SK-N-SH treated with all-trans-retinoic acid at 6 μM for 48 hours (cell line): Measurements from ENCODE around the gene TMED6.

ENCODE experiments used
- ARNTL ChIP-seq: fragments of 450-650 bp; formaldehyde crosslinking; IDR thresholded peaks from 2 replicates; pipeline ENCODE4 v1.5.0; 2020; ENCODE audit warnings: low read depth, mild to moderate bottlenecking, moderate library complexity, borderline replicate concordance
- BACH2 ChIP-seq: fragments of 250-450 bp; sonication (Bioruptor Pico); IDR thresholded peaks from 2 replicates; pipeline ENCODE4 v1.9.0; 2021; ENCODE audit warnings: mild to moderate bottlenecking, borderline replicate concordance
- ESRRG ChIP-seq: fragments of 250-450 bp; sonication (Bioruptor Pico); IDR thresholded peaks from 2 replicates; pipeline ENCODE4 v1.6.1; 2021; ENCODE audit warnings: mild to moderate bottlenecking
- GLIS3 ChIP-seq: fragments of 250-450 bp; sonication (Bioruptor Pico); IDR thresholded peaks from 2 replicates; pipeline ENCODE4 v1.5.0; 2020; ENCODE audit warnings: mild to moderate bottlenecking, moderate library complexity
- POU6F1 ChIP-seq: fragments of 250-450 bp; sonication (Bioruptor Pico); IDR thresholded peaks from 2 replicates; pipeline ENCODE4 v1.8.0; 2021; ENCODE audit warnings: low read depth, mild to moderate bottlenecking, moderate library complexity, borderline replicate concordance
- RARB ChIP-seq: fragments of 250-450 bp; sonication (Bioruptor Pico); IDR thresholded peaks from 2 replicates; pipeline ENCODE4 v1.8.0; 2021; ENCODE audit warnings: mild to moderate bottlenecking, moderate library complexity
- SNAI2 ChIP-seq: fragments of 250-450 bp; sonication (Bioruptor Pico); IDR thresholded peaks from 2 replicates; pipeline ENCODE4 v1.5.0; 2020; ENCODE audit warnings: mild to moderate bottlenecking, moderate library complexity
- ZC3H10 ChIP-seq: fragments of 250-450 bp; sonication (Bioruptor Pico); IDR thresholded peaks from 2 replicates; pipeline ENCODE4 v1.5.1; 2021; ENCODE audit warnings: mild to moderate bottlenecking, moderate library complexity
- ZFP30 ChIP-seq: fragments of 450-650 bp; formaldehyde crosslinking; IDR thresholded peaks from 2 replicates; pipeline ENCODE4 v1.5.0; 2022; ENCODE audit warnings: mild to moderate bottlenecking, moderate library complexity
- ZNF8 ChIP-seq: fragments of 450-650 bp; formaldehyde crosslinking; IDR thresholded peaks from 2 replicates; pipeline ENCODE4 v1.5.0; 2020; ENCODE audit warnings: mild to moderate bottlenecking, moderate library complexity
- TF ChIP-seq, protein P1 (sequence below): fragments of 250-450 bp; sonication (Bioruptor Pico); IDR thresholded peaks from 2 replicates; pipeline ENCODE4 v1.8.0; 2020; ENCODE audit warnings: mild to moderate bottlenecking, moderate library complexity, borderline replicate concordance
- TF ChIP-seq, protein P2 (sequence below): fragments of 250-450 bp; sonication (Bioruptor Pico); IDR thresholded peaks from 2 replicates; pipeline ENCODE4 v1.5.1; 2020; ENCODE audit warnings: low read depth, mild to moderate bottlenecking, moderate library complexity

GRCh38 chr16:69350536-69351133, 951 bp downstream of the TMED6 start:
- TF ChIP-seq SNAI2 (CRISPR knock-in tag): no peak
- TF ChIP-seq ZC3H10 (CRISPR knock-in tag): no peak
- TF ChIP-seq RARB (CRISPR knock-in tag): no peak
- TF ChIP-seq ZNF8 (CRISPR knock-in tag): no peak
- no peak for TF ChIP-seq ESRRG (CRISPR knock-in tag)
- no peak for TF ChIP-seq ARNTL (CRISPR knock-in tag)
- TF ChIP-seq BACH2: no peak
- TF ChIP-seq POU6F1 (CRISPR knock-in tag): no peak
- TF ChIP-seq, protein P1, sequence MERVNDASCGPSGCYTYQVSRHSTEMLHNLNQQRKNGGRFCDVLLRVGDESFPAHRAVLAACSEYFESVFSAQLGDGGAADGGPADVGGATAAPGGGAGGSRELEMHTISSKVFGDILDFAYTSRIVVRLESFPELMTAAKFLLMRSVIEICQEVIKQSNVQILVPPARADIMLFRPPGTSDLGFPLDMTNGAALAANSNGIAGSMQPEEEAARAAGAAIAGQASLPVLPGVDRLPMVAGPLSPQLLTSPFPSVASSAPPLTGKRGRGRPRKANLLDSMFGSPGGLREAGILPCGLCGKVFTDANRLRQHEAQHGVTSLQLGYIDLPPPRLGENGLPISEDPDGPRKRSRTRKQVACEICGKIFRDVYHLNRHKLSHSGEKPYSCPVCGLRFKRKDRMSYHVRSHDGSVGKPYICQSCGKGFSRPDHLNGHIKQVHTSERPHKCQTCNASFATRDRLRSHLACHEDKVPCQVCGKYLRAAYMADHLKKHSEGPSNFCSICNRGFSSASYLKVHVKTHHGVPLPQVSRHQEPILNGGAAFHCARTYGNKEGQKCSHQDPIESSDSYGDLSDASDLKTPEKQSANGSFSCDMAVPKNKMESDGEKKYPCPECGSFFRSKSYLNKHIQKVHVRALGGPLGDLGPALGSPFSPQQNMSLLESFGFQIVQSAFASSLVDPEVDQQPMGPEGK (CRISPR knock-in tag): no peak
- TF ChIP-seq GLIS3: no peak
- no peak for TF ChIP-seq ZFP30
- TF ChIP-seq, protein P2, sequence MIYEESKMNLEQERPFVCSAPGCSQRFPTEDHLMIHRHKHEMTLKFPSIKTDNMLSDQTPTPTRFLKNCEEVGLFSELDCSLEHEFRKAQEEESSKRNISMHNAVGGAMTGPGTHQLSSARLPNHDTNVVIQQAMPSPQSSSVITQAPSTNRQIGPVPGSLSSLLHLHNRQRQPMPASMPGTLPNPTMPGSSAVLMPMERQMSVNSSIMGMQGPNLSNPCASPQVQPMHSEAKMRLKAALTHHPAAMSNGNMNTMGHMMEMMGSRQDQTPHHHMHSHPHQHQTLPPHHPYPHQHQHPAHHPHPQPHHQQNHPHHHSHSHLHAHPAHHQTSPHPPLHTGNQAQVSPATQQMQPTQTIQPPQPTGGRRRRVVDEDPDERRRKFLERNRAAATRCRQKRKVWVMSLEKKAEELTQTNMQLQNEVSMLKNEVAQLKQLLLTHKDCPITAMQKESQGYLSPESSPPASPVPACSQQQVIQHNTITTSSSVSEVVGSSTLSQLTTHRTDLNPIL (CRISPR knock-in tag): no peak
